ENCODE results near the gene MYLK4.
A peak's percentile ranks its signal among the peaks of the same experiment; 100 is the strongest.
"Not testable (repeated sequence)": the region's sequence is repeated elsewhere in the genome, so short reads cannot be mapped to it uniquely, and the experiment has no call there.

MYLK4 gene

DNA sequence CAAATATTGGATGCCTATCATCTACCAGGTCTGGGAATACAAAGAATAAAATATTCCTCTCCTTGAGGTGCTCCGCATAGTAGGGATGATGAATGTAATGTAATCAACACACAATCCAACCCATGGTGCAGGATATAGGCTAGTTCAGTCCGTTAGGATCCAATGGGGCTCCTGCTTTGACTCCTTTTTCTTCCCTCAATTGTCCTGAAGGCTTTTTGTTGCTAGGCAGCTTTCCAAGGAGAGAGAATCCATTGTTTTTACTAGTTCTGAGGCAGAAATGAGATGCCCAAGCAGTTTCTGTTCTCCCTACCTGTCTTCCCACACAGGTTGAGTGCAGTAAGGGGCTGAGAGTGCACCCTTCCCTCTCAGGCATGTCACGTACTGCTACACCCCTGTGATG lies 26.5 kb upstream of the MYLK4 start:
- DNase-seq, result no peak

DNA sequence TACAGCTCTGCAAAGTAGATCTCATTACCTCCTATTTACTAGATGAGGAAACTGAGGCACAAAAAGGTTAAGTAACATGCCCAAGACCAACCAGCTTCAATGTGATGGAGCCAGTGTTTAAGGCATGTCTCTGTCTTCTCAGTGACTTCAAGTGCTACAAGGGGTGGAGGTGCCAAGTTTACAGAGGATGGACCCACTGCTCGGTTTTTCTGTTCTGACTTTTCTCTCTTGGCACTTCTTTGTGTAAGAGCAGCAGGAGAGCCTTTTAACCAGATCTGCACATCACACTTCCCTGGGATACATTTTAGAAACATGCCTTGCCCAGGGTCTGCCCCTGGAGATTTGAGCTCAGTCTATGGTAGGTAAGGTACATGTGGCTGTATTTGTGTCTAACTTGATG lies 24.3 kb upstream of the MYLK4 start:
- DNase-seq, result no peak

DNA sequence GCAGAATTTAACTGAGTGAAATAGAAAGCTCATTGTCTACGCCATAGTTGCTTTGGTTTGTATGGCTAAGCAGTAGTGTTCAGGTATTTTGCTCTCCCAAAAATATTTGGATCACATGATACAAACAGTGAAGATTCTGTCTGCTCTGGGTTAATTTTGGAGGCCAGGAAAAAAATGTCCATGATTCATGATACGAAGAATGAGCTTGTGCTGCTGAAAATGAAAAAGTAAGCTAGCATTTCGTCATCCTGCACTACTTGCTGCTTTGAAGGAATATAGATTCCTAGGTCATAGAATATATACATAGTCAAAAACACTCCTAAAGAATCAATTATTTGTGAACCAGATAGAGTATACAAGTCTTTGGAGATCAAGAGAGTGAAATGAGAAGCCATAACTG lies 22.7 kb upstream of the MYLK4 start:
- no peak for DNase-seq

DNA sequence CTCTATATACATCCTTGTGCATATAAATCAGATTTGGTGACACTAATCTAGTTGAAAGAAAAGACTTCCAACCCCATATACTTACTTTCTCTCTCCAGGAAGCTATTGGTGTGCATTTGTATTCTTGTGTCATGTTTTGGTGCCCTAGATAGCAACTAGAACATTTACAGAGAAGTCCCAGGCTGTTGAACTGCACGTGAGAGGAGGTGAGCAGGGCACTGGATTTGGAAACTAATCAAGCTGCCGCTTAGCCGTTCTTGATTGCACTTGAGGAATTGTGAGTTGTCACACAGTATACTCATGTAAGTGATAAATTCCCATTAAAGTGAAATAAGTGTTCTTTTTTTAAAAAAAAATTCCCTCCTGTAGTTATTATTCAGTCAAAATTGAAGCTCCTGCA lies 22.1 kb upstream of the MYLK4 start:
- no peak for DNase-seq

DNA sequence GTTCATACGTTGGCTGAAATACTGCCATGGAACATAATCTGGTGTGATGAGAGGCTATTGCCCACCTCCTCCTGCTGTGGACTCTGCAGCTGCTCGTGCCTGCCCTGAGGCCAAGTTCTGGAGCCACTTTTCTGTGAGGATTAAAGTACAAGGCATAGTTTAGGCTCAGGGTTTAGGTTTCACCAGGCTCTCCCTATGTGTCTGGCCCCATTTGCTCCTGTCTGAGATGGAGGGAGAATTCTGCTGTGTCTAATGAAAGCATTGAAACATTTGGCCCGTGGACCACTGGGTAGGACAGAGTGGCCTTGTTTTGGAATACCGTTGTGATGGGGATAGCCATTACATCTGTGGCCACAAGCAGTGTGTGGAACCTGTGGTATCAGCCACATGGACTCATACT lies 20.4 kb upstream of the MYLK4 start:
- DNase-seq, result no peak

DNA sequence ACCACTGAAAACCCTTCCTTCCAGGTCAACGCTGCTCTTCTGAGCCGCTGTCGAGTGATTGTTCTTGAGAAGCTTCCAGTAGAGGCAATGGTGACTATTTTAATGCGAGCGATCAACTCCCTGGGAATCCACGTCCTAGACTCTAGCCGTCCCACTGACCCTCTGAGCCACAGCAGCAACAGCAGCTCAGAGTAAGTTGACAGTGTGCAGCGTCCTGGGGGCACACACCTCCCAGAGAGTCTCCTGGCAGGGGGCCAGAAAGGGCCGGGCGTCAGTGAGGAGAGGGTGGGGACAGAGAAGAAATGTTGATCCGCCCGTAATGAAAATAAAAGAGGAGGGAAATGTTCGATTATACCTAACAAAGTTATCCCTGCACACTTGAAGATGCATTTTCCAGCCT lies 19.4 kb upstream of the MYLK4 start:
- DNase-seq, result no peak

DNA sequence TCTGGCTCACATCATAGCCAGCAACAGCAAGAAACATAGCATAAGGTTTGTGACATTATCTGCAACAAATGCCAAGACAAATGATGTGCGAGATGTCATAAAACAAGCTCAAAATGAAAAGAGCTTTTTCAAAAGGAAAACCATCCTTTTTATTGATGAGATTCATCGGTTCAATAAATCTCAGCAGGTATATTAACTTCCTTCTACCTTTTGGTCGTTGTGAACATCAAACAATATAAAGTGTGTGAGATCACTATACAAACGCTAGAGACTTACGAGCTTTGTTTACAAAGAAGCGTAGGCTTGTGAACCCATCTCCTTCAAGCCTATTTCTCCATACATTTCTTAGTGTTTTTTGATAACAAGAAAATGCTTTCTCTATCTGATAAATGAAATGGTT lies 18.0 kb upstream of the MYLK4 start:
- DNase-seq, result no peak

DNA sequence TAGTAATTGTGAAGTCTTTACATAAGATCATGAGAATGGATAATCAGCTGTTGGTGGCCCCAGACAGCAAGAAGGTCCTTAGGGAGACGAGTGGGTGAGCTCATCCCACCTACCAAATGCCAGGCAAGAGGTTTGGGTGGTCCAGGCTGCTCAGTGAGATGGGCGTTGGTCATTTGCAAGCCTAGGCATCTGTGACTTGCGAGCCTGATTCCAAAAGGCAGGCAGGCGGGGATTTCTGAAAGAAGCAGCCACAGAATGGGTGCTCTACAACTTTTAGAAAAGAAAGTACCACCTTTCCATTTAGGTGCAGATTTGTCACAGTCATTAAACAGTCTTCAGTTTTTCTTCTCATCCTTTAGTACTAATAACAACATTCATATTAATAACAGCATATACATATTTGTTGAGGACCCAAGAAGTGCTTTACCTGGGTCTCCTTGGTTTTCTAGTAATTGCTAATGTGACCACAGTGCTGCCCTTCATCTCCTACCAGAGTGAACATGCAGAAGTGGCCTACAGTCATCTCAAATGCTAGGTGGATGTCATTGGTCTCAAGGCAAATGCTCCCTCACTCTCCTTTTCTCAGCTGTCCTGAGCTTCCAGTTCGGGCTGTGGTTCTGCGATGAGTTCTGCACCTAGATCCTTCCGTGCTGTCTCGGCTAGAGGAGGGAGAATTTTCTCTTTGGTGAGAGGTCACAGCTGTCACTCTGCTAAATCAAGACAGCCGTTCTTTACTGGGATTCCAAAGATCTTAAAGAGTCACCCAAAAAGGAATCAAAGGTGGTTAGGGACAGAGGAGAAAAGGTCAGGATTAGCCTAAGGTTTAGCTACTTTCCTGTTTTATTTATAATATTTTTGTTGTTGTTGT lies 17.2 kb upstream of the MYLK4 start:
- DNase-seq, result no peak

DNA sequence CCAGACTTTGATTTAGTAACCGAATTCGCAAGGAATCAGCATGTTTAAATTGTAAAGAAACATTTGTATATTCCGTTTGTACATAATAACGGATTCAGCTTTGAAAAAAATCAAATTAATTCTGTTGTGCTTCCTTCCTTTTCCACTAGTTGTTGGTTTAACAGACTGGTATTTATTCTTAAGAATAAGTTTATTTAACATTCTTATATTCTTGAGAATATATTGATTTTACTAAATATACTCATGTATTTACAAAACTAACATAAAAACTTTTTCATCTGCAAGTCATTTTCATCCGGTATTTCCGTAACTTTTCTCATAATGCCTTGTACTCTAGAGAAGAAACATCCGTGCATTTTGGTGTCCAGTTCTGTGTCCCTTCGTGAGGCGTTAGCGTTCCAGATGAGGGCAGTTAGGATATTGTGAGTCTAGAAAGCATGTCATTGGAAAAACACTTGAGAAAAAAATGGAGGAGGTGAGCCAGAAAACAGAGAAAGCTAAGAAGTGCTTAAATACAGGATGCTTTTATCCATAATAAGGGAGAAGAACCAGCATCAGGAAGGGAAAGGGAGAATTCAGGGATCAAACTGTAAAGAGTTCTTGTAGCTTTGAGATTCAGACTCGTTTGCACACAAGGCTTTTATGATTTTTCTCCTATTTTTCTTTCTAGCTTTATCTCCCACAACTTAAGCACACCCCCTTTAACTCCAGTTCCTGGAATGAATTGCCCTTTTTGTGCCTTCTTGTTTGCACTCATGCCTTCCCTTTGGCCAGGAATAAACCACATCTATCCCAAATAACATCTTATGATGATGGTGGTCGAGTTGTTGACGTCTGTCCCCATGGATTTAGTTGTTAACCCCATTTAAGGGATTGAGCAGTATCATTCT lies 16.3 kb upstream of the MYLK4 start:
- no peak for DNase-seq

DNA sequence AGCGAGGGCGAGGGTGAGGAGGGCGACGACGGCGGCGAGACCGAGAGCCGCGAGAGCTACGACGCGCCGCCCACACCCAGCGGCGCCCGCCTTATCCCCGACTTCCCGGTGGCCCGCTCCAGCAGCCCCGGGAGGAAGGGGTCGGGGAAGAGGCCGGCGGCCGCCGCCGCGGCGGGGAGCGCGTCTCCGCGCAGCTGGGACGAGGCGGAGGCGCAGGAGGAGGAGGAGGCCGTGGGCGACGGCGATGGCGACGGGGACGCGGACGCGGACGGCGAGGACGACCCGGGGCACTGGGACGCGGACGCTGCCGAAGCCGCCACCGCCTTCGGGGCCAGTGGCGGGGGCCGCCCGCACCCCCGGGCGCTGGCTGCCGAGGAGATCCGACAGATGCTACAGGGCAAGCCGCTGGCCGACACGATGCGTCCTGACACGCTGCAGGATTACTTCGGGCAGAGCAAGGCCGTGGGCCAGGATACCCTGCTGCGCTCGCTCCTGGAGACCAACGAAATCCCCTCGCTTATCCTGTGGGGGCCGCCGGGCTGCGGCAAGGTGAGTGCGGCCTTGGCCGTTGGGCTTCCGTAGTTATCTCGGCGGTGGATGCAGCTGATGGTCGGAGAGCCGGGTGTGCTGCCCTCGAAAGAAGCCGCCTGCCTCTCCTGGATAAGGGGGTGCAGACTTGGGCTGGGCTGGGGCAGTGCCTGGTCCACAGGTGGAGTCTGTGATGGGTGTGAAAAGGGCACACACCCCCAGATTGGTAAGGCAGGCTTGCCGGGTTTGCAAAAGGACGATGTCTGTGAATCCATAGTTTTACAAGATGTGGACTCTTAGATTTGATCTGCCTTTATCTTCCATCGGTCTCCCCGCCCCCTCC lies 15.4 kb upstream of the MYLK4 start:
- DNase-seq, result peak; percentile 77

DNA sequence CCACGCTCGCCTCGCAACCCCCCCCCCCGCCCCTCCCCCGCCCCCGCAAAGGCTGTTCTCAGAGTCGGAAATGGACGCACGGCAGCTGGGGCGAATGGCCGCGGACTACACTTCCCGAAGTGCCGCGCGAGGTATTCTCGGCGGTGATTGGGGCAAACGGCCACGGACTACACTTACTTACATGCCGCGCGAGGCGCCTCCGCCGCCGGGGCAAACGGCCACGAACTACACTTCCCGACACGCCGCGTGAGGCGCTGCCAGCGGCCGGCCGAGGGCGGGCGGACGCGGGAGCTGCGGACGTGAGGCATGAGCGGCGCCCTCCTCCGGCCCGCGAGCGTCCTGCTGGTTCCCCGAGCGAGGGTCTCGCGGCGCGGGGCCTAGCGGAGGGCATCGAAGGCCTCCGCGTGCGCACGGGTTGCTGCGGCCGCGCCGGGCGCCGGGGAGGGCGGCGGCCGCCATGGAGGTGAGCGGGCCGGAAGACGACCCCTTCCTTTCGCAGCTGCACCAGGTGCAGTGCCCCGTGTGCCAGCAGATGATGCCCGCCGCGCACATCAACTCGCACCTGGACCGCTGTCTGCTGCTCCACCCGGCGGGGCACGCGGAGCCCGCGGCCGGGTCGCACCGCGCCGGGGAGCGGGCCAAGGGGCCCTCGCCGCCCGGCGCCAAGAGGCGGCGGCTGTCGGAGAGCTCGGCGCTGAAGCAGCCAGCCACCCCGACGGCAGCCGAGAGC lies 14.6 kb upstream of the MYLK4 start, which contains the start of gene WRNIP1:
WRNIP1 (plus strand) TSS at position 228 of the 730 bp plus-strand sequence; CDS start at position 458, 230 bp downstream.
- DNase-seq, result peak; percentile 96

DNA sequence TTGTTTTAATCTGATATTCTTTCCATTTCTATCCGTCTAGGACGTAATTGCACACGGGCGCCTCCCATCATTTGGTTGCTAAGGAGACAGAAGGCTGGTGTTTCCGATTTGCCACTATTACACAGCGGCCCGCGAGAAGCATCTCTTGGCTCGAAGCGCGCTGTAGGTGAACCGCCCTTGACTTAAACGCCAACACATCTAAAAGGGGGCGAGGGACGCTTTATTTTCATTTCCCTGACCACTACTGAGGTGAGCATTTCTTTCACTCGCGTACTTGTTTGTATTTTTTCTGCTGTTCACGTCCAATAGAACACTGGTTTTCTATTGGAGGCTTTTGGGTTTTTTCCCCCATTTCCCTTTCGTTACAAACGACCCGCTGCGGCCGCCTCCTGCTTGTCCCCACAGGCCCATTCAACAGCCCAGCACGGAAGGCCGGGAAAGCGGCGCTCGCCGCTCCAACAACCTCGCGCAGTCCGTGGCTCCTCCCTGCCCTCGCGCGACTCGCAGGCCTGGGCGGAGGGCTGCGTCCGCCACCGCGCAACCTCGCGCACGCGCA lies 14.0 kb upstream of the MYLK4 start:
- DNase-seq, result no peak

DNA sequence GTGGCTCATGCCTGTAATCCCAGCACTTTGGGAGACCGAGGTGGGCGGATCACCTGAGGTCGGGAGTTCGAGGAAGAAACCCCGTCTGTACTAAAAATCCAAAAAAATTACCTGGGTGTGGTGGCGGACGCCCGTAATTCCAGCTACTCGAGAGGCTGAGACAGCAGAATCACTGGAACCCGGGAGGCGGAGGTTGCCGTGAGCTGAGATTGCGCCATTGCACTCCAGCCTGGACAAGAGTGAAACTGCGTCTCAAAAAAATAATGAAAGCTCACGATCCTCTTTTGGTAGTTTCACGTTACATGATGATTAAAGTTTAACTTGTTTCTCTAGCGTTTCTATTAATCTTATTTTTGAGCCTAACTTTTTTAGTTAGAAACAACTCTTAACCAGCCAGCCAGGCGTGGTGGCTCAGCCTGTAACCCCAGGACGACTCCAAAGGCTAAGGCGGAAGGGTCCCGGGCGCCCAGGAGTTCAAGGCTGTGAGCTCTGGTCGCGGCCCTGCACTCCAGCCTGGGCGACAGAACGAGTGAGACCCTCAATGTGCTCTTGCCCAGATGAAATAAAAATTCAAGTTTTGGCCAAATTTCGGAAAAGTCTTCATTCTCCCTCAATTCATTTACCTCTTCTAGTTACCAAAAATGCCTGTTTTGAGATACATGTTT lies 13.3 kb upstream of the MYLK4 start:
- DNase-seq, result no peak

DNA sequence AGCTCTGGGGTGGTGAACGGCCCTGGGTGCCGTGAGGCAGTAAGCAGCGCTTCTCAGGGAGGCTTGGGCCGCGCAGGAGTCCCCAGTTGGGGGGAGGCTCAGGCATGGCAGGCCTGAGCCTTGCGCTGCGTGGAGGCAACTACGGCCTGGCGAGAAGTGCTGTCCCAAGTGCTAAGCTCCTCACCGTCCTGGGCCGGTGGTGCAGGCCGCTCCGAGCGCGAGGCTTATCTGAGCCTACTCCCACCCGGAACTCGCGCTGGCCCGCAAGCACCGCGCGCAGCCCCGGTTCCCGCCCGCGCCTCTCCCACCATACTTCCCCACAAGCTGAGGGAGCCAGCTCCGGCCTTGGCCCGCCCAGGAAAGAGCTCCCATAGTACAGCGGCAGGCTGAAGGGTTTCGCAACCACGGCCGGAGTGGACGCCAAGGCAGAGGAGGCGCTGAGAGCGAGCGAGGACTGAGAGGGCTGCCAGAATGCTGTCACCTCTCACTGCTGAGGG lies 12.7 kb upstream of the MYLK4 start:
- DNase-seq, result no peak

DNA sequence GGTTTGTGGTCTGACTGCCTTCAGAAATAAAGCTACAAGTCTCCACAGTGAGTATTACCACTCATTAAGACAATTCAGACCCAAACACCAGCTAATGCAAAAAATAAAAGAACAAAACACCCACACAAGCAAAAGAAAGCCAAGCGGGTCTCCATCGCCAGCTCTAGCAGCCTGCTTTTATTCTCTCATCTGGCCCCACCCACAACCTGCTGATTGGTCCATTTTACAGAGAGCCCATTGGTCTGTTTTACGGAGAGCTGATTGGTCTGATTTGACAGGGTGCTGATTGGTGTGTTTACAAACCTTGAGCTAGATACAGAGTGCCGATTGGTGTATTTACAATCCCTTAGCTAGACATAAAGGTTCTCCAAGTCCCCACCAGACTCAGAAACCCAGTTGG lies 12.1 kb upstream of the MYLK4 start:
- DNase-seq, result not testable (repeated sequence)

DNA sequence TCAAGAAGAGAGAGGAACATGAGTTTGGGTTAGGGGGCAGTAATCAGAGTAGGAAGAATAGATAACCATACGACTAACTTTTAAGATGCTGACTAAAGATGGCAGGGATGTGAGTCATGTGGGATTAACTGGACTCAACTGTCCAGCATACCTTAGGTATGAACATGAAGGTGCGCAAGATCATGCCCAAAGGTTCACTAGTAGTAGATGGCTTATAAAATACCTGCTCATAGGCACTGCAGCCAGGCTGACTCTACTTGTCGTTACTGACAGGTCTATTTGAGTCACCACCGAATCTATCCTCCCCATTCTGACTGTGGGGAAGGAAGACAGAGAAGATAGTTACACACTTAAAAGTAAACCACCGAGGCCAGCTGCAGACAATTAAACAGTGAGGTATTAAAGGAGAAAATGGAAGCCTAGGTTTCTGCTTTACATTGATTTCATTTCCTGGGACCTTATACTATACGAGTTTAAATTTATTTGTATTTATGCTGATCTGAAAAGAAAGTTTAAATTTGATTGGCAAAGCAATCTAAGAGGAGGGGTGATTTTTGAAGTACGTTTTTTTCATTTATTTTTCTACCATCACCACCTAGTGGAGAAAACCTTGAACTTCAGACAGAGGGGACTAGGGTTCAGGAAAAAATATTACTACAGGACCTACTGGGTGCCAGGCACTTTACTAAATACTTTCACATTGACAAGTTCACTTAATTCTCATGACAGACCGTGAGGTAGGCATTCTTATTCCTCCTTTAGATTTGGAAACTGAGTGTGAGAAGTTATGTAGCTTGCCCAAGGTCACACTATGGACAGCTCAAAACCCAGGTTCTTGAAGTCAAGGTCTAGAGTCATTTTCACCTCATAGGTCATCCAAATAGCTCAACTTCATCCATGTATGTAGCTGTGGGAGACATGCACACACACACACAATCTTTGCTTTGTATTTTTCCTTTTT lies 10.4 kb upstream of the MYLK4 start:
- DNase-seq, result no peak

DNA sequence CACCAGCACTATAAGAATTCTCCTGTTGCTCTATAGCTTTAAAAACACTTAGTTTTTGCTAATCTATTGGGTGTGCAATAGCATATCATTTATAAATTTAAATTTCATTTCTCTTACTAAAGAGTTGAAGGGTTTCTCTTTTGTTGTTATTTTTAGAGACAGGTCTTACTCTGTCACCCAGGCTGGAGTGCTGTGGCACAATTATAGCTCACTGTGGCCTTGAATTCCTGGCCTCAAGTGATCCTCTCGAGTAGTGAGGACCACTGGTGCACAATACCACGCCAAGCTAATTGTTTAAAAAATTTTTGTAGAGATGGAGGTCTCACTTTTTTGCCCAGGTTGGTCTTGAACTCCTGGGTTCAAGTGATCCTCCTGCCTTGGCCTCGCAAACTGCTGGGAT lies 8.3 kb upstream of the MYLK4 start:
- DNase-seq, result no peak

DNA sequence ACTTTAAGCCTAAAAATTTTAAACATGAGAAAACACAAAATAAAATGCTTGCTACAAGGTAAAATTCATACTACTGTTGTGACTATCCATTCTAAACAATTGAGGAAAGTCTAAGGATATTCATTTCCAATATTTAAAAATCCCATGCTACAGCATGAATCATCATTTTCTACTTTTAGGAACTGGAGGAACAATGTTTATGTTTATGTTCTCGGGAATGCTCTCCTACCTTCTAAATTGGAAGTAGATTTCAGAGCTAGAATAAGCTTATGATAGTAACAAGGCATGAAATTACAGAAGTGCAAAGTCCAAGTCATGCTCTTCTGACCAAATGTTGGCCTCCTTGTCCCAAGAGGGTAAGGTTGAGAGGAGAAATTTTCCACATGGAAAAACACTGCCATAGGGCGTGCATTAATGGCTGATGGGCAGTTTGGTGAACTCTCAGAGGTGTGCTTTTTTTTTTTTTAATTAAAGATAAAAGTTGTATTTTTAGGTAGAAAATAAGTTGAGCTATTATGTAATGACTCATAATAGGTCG lies 6.0 kb upstream of the MYLK4 start:
- no peak for DNase-seq

DNA sequence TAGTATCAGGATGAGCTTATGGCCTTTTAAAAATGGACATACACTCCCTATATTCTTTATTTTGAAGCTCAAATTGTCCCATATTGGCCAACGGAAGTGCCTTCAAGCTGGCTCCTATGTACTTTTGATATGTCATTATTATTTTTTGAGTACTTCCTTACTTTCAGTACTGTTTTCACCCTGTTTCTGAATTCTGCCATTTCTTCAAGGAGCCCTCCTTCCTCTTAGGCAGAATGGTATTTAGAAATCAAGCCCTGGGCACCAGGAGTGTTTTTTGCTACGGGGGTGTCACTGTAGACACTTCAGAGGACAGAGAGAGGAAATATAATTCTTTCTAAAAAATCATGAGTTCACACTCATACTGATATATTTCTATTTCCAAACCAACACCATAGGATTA lies 5.5 kb upstream of the MYLK4 start:
- no peak for DNase-seq

DNA sequence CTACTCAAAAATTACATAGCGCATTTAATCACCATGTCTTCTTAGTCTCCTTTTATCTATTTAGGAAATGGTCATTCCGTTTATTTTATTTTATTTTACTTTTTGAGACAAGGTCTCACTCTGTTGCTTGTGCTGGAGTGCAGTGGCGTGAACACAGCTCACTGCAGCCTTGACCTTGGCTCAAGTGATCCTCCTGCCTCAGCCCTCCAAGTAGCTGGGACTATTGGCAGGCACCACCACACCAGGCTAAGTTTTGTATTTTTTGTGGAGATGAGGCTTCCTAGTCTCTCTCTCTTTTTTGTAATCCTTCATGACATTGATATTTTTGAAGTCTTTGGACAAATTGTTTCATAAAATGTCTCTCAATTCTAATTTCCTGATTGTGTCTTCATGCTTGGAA lies 4.7 kb upstream of the MYLK4 start:
- no peak for DNase-seq
